HG03457 (cell line): ENCODE results near the gene ZMYND8.
A peak's percentile ranks its signal among the peaks of the same experiment; 100 is the strongest.
"Not testable (repeated sequence)": the region's sequence is repeated elsewhere in the genome, so short reads cannot be mapped to it uniquely, and the experiment has no call there.

Experiments
- ATAC-seq: cut with Tn5 transposase; IDR thresholded peaks from one replicate; pipeline ENCODE4 v1.9.1; 2021; ENCODE audit warnings: moderate number of reproducible peaks; ENCODE audit not compliant: unreplicated experiment

The ZMYND8 gene

DNA sequence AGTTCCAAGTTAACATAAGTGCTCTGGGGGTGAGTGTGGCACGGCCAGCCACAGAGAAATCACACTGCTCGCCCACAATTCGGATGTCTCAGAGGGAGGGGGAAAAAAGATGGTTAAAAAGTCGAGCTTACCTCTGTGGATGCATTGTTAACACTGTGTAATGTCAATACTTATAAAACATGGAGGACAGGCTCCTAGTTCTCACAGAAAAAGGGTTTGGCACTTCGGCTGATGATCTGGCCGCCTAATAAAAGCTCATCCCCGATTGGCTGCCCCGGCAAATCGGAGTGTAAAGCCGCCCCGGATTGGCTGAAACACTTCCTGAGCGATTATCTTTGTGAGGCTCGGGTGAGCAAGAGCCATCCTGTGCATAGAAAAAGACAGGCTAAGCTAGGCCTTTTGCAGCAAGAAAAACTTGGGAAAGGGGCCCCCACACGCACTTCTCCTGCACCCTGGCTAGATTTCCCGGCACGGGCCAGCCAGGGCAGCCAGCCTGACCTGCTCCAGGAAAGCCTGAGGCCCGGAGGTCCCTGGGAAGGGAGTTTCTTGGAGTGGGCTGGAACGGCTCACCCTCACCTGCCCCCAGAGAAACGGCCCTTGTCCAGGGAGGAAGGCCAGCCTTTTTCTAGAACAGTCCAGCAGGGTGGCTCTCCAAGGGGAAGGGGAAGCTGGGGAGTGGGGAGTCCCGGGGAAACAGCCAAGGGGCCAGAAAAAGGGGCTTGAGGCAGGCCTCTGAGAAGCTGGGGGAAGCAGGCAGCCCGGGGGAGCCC, at the start of gene ZMYND8:
ZMYND8 (minus strand) TSS at position 174 of the 770 bp plus-strand sequence; CDS start at position 145, 29 bp downstream.
- peak; percentile 32 for ATAC-seq

DNA sequence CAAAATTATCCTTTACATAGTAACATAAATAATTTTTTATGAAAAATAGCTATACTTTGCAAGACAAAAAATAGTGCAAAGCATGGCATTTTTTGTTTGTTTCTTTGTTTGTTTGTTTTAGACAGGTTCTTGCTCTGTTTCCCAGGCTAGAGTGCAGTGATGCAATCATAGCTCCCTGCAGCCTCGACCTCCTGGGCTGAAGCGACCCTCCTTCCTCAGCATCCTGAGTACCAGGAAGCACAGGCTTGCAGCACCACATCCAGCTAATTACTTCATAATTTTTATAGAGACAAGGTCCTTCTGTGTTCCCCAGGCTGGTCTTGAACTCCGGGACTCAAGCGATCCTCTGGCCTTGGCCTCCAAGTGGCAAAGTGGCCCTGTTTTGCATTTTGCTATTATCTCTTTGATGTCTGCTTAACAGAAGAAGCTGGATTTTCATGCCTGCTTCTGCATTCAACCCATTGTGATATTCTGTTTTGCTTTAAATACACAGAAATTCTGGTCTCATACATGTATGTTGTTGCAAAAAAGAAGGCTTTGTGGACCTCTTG, 49.4 kb upstream of the ZMYND8 start:
- ATAC-seq = no peak

DNA sequence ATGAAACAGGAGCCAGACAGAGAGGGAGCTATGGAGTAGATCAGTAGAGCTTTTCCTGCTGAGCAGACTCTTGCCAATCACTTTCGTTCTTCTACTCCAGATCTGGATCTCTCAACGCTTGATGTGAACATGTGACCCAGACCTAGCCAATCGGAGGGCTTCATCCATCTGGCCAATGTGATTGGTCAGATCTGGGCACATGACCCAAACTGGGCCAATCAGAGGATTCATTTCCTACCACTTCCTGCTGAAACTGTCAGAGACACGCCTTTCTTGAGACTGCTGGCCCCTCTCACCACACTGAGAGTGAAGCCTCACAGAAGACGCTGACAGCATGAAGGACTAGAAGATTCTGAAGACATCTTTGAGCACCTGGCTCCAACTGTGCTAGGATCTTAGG, 44.2 kb upstream of the ZMYND8 start:
- no peak for ATAC-seq

DNA sequence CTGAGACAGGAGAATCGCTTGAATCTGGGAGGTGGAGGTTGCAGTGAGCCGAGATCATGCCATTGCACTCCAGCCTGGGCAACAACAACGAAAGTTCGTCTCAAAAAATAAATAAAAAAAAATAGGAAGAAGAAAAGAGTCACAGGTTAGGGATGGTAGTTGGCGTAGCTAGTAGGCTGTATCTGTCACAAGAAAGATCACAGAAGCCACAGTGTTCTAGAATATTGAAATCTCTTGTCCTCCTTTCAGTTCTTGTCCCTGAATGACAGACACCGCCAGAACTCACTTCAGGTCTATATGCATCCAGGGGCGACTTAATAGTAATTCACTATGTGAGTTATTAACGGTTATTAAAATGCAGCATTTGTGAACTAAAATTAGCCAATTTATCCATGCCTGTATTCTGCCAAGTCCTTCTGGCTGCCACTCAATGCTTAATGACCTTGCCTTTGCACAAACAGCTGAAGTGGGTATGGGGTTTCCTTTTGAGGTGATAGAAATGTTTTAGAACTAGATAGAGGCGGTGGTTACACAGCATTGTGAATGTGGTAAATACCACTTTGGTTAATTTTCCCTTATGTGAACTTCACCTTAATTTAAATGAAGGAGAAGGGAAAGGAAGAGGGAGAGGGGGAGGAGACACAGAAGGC, 41.3 kb upstream of the ZMYND8 start:
- no peak for ATAC-seq

DNA sequence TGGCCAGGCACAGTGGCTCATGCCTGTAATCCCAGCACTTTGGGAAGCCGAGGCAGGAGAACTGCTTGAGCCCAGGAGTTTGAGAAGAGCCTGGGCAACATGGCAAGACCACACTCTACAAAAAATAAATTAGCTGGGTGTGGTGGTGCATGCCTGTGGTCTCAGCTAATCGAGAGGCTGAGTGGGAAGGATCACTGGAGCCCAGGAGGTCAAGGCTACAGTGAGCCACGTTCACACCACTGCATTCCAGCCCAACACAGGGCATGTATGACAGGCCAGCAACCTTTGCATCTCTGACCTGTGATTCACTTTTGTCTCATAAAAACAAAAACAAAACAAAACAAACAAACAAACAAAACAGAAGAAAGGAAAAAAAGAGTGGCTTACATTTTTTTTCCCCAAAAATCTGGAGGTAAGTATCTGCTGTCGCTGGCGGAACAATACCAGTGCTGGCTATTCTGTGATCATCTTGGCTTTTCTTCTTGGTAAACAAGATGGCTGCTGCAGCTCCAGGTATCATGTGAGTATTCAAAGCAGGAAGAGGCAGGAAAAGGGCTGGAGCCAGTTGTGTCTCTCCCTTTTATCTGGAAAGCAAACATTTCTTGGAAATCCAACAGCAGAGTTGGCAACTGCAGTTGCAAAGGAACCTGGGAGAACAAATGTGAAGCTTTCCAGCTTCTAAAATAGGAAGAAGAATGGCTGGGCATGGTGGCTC, 40.4 kb upstream of the ZMYND8 start:
- ATAC-seq = no peak

DNA sequence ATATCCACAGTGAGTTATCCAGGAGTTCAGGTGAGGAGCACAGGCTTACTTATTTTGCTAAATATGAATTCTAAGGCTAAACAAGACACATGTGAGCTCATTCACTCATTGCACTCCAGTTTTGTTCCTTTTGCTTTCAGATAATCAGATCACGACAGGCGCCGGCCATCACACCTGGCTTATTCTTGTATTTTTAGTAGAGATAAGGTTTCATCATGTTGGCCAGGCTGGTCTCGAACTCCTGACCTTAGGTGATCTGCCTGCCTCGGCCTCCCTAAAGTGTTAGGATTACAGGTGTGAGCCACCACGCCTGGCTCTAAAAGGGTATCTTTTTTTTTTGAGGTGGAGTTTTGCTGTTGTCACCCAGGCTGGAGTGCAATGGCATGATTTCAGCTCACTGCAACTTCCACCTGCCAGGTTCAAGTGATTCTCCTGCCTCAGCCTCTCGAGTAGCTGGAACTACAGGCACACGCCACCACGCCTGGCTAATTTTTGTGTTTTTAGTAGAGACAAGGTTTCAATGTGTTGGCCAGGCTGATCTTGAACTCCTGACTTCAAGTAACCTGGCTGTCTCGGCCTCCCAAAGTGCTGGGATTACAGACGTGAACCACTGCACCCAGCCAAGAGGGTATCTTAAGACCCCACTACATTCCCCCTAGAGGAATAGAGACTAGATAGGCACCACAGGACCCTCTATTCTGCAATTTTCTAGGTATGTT, 37.5 kb upstream of the ZMYND8 start:
- not testable (repeated sequence) for ATAC-seq

DNA sequence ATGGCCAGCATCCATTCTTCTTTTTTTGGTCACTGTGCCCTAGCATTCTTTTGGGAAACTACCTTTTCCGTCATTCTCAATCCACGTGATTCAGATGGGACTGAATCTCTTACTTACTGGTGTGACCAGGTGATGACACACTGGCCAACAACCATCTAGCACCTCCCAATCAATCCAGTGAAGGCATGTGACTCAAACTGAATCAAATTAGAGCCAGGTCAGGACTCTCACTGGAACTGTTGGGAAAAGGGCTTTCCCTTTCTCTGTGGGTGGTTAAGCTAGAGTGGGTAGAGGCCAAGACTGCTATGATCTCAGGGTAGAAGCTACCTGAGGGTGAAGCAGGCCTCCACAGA, 36.2 kb upstream of the ZMYND8 start:
- ATAC-seq = no peak

DNA sequence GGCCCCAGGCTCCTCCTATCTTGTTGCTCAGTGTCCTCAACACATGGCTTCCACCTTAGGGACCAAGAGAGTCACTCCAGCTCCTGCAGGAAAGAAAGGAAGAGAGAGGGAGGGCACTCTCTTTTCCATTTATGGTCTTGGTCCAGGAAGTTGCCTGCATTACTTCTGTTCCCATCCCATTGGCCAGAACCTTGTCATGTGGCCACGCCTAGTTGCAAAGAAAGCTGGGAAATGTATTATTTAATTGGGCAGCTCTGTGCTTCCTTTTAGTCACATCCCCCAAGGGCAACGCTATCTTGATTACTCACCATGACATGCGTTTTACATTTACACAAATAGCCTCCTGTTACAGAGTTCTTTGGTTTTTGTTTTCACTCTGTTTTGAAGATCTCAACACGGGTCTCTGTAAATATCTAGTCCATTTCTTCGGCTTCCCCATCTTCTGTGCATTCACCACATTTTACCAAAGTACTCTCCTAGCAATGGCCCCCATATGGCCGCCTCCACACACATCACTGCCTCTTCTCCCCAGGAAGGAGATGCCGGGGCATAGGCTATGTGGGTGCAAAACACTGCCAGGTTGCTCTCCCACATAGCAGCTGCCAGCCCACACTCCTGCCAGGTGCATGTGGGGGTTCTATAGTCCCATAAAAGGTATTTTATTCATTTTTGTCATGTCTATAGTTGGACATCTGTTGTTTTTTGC, 35.7 kb upstream of the ZMYND8 start:
- ATAC-seq = no peak

DNA sequence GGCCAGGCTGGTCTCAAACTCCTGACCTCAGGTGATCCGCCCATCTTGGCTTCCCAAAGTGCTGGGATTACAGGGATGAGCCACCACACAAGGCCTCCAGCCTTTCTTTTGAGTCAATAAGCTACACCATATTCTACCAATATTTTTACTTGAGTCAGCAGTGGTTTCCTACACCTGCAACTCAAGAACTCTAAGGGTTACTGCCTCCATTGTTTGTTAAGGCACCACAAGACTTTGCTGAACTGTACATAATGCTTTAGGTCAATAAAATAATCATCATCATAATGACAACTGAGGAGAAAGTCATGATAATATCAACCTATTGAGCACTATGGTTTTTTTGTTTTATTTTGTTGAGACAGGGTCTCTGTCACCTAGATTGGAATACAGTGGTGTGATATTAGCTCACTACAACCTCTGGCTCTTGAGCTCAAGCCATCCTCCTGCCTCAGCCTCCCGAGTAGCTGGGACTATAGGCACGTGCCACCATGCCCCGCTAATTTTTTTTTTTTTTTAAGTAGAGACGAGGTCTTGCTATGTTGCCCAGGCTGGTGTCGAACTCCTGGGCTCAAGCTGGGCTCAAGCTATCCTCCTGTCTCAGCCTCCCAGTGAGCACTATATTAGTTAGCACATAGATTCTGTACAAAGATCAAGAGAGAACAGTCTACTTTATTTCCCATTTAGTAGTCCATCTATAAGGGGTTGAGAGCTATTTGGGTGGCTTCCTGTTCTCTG, 34.9 kb upstream of the ZMYND8 start:
- ATAC-seq = no peak

DNA sequence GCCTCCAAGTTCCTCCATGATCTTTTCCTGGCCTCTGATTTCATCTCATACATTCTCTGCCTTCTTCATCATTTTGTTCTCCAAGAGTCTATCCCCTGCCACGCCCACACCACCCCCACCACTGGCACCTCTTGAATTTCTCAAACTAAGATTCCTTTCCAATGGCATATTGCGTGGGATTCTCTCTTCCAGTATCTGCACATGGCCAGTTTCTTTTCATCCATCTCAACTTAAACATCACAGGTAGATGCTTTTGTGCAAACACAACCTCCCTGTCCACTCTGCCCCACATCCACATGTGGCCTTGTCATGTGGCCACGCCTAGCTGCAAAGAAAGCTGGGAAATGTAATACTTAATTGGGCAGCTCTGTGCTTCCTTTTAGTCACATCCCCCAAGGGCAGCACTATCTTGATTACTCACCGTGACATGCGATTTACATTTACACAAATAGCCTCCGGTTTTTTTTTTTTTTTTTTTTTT, 33.4 kb upstream of the ZMYND8 start:
- no peak for ATAC-seq

DNA sequence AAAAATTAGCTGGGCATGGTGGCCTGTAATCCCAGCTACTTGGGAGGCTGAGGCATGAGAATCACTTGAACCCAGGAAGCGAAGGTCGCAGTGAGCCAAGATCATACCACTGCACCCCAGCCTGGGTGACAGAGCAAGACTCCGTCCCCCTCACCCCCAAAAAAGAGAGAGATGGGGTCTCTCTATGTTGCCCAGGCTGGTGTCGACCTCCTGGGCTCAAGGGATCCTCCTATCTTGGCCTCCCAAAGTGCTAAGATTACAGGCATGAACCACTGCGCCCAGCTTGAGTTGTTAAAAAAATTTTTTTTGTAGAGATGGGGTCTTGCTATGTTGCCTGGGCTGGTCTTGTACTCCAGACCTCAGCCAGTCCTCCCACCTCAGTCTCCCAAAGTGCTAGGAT, 29.5 kb upstream of the ZMYND8 start:
- not testable (repeated sequence) for ATAC-seq

DNA sequence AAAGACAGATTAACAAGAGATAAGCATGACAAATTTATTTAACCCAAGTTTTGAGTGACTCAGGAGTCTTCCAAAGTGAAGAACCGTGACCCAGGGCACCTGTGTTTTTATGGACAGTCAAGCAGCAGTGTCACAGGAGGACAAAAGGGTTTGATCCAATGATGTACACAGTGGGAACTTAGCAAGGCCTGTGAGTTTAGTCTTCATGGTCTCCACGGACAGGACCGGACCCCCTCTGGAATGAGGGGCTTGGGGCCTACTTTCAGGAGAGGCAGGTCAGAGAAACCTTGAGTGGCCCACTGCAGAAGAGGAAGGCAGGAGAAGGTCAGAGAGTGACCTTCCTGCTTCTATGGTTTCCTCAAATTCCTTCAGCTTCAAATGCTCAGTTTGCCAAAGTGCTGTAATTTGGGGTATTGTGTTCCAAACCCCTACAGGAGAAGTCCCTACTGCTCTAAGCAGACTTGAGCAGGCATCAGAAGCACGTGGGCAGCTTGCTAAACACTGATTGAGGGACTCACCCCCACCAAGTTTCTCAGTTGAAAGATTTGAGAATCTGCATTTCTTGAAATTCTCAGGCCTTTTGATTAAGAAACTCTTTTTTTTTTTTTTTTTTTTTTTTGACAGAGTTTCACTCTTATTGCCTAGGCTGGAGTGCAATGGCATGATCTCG, 26.4 kb upstream of the ZMYND8 start:
- no peak for ATAC-seq

DNA sequence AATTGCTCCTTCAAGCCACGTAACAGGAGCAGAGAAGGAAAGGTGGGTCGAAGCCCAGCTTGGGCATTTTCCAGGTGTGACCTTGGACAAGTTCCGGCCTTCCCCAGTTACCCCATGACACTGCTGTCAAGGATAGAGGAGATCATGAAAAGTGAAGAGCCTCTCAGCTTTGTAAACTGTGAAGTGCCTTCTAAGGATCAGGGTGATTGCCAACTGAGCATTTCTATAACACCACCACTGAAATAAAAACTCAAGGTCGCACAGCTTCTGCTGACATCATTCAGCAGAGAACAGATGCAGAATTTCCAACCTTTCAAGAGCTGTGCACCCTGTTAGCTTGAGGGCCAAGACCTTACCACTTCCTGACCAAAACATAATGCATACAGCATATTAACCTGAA, 24.0 kb upstream of the ZMYND8 start:
- ATAC-seq = no peak

DNA sequence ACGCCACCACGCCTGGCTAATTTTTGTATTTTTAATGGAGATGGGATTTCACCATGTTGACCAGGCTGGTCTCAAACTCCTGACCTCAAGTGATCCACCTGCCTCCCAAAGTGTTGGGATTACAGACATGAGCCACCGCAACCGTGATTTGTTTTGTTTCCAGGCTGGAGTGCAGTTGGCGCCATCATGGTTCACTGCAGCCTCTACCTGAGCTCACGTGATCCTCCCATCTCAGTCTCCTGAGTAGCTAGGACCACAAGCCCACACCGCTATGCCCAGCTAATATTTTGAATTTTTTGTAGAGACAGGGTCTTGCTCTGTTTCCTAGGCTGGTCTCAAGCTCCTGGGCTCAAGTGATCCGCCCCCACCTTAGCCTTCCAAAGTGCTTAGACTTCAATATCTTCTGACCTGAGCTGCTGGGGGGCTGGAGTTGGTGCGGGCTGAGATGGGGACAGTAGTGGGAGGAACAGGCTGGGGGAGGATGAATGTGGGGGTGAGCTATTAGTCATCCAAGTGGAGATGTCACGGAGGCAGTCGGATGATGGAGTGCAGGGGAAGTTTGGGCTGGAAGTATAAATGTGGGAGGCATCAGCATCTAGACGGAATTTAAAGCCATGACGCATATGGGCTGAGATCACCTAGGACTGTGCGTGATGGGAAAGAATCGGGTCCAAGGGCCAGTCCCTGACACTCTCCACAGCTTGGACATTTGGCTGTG, 23.1 kb upstream of the ZMYND8 start:
- ATAC-seq = no peak

DNA sequence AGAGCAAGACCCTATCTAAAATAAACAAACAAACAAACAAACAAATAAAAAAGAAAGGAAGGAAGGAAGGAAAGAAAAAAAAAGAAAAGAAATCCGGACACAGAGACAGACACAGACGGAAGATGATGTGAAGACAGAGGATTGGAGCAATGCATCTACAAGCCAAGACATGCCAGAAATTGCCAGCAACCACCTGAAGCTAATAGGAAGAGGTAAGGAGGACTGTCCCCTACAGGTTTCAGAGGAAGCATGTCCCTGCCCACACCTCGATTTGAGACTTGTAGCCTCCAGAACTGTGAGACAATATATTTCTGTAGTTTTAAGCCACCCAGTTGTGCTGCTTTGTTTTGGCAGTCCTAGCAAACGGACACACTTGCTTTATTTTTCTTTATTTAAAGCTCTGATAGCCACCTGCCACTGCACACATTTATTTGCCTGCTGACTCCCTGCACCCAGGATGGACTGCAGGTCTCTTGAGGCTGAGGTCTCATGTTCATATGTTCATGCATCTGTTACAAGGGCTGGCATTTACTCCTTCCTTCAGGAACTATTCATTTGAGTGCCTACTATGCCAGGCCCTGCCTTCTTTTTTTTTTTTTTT, 20.7 kb upstream of the ZMYND8 start:
- no peak for ATAC-seq

DNA sequence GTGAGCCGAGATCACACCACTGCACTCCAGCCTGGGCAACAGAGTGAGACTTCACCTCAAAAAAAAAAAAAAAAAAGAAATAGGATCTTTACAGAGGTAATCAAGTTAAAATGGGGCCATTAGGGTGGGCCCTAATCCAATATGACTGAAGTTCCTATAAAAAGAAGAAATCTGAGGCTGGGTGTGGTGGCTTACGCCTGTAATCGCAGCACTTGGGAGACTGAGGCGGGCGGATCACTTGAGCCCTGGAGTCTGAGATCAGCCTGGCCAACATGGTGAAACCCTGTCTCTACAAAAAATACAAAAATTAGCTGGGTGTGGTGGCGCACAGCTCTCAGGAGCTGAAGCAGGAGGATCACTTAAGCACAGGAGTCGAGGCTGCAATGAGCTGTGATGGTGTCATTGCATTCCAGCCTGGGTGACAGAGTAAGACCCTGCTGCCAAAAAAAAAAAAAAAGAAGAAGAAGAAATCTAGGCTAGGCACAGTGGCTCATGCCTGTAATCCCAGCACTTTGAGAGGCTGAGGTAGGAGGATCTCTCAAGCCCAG, 19.7 kb upstream of the ZMYND8 start:
- not testable (repeated sequence) for ATAC-seq

DNA sequence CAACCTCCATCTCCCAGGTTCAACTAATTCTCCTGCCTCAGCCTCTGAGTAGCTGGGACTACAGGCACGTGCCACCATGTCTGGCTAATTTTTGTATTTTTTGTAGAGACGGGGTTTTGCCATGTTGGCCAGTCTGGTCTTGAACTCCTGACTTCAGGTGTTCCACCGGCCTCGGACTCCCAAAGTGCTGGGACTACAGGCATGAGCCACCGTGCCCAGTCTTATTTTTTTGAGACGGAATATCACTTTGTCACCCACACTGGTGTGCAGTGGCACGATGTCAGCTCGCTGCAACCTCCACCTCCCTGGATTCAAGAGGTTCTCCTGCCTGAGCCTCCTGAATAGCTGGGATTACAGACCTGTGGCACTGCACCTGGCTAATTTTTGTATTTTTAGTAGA, 17.6 kb upstream of the ZMYND8 start:
- ATAC-seq = not testable (repeated sequence)
